NCI-H460 (cell line): ENCODE measurements around the gene FARSA. TPM values are rescaled to one million over a fixed set of nuclear protein-coding genes. Genes with fewer than 3 reads are reported as not detected.
"Not testable (repeated sequence)": the region's sequence is repeated elsewhere in the genome, so short reads cannot be mapped to it uniquely, and the experiment has no call there.

Source experiments
- DNase-seq: peaks from one replicate; pipeline ENCODE4 v3.0.0-alpha.2; 2016; ENCODE audit warnings: low read depth; ENCODE audit errors: extremely low read depth
- total RNA-seq: library from RNA; depleted of rRNA; stranded (reverse); fragments of >200 nt; shearing (Covaris generic); gene quantifications from 2 replicates; pipeline ENCODE4 v1.2.3, GENCODE V29; 2014

The FARSA gene
- total RNA-seq, 1 experiment from 2014 or later: 45.7 TPM

- DNase-seq: no peak
Measured at GRCh38 chr19:12938779-12939601, 5.5 kb upstream of the FARSA start.

DNA sequence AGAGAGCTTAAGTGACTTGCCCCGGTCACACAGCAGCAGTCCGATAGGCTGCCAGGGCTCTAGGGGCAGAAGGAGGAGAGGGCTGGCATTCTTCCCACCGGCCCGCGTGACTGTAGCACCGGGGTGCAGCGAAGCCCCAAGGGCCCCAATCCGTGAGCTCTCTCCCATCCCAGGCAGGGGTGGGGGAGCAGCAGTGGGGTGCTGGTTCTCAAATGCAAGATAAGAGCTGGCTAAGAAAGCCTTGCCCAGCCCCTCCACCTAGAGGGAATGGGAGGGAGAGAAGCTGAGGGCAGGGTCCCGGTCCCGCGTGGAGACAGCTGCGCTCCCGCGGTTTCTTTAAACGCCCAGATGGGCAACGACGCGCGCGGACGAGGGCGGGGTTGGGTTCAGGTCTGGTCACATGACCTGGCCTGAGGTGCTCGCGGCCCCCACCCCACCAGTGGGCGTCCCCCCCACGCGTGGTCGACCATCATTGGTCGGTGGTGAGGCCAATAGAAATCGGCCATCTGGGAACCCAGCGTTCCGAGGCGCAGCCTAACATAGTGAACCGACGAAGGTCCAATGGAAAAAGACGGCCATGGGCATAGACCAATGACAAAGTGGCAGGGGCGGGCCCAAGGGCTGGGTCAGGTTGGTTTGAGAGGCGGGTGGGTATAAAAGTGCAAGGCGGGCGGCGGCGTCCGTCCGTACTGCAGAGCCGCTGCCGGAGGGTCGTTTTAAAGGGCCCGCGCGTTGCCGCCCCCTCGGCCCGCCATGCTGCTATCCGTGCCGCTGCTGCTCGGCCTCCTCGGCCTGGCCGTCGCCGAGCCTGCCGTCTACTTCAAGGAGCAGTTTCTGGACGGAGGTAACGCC lies 4.6 kb upstream of the FARSA start, which contains the start of gene CALR:
TSS of gene CALR (plus strand) at position 683 of the 852 bp plus-strand sequence. CDS start at position 754, 71 bp downstream.
- DNase-seq: peak; percentile 97

GRCh38 chr19:12937093-12937926 lies 3.8 kb upstream of the FARSA start:
- DNase-seq: no peak

DNA sequence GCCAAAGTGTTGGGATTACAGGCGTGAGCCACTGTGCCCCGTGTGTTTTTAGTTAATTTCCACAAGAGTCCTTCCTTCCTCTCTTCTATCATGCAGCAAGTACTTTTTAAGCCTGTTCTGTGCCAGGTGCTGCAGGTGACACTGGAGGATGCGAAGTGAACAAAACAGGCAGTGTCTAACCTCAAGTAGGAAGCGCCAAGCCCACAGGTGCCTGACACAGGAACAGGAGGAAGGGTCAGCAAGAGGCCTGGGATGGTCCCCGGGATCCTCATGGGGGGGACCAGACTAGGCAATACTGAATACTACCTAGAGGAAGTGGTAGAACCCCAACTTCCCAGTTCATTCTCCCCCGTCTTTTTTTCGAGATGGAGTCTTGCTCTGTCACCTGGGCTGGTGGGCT lies 3.1 kb upstream of the FARSA start:
- no peak for DNase-seq

DNA sequence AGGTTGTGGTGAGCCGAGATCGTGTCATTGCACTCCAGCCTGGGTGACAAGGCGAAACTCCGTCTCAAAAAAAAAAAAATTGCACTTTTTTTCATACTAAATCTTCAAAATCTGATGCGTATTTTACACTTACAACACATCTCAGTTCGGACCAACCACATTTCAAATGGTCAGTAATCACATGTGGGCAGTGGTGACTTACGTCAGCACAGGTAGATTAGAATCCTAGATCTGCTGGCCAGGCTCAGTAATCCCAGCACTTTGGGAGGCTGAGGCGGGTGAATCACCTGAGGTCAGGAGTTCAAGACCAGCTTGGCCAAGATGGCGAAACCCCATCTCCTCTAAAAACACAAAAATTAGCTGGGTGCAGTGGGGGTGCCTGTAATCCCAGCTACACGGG lies 1.6 kb upstream of the FARSA start:
- DNase-seq: no peak

DNA sequence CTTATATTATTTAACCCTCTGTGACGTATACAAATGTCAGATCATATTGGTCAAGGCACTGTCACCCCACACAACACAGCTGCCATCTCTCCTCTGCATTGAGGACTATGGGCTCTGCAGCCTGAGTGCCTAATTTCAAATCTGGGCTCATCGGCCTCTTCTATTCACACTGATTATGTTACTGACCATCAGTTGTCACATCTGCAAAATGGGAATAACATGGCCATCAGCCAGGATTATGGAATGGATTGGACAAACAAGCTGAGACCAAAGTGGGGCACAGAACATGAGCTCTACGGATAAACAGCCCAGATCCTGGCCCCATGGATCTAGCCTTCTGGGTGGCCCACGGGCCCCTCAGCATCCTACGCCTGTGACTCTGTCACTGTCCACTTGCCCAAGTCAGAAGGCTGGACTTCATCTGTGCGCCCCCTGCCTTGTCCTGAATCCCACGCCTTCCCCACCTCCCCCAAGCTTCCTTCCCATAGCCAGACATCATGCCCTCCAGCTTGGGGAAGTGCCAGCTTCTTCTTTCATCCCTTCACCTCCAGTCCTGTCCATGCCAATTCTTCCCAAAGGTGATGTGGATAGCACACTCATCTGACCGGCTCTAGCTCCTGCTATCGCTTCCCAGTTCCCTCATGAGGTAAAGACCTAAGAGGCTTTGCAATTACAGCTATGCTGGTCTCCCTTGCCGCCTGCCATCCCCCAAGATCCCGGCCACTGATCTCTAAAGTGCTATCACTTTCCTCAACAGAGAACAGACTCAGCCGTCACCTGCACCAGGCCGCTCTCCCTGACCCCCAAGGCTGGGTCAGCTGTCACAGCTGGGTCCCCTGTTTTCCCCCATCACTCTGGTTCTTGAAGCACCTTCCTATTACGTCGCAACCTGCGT lies 872 bp downstream of the FARSA start:
- no peak for DNase-seq

DNA sequence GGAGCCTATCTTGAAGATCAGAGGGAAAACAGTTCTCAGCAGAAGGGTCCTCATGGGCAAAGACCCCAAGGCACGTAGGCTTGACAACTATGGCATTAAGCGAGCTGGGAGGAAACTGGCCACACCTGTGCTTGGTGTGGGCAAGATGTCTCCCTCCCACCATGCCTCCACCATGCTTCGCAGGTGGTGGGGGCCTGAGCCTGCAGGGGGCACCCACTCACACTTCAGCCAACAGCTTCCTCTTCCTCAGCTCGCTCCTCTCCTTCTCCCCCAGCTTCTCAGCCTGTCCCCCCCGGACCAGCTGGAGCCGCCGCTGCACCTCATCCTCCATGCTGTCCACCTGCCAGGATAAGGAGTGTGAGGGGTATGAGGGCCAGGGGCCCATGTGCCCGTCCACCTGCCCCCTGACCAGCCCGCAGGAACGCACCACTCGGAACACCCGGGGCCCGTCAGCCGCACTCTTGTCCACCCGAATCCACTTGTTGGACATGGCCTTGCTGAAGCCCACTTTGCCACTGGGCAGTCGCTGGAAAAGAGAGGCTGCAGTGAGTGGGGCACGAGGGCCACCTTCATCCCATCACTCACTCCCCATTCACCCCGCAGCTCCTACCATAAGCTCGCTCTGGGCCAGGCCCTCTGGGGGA lies 3.4 kb downstream of the FARSA start:
- DNase-seq: no peak

GRCh38 chr19:12924621-12925310 lies 8.7 kb downstream of the FARSA start:
- no peak for DNase-seq

GRCh38 chr19:12922959-12923358 lies 10.6 kb downstream of the FARSA start:
- DNase-seq: no peak

DNA sequence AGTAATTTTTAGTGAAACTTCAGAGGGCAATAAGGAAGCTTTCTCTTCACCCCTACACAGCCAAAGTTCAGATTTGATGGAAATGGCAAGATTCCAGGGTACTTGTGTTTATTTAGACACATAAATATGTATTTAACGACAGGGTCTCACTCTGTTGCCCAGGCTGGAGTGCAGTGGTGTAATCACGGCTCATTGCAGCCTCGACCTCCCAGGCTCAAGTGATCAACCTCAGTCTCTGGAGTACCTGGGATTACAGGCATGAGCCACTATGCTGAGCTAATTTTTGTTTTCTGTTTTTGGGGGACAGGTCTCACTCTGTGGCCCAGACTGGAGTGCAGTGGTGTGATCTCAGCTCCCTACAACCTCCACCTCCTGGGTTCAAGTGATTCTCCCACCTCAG lies 12.5 kb downstream of the FARSA start:
- no peak for DNase-seq

DNA sequence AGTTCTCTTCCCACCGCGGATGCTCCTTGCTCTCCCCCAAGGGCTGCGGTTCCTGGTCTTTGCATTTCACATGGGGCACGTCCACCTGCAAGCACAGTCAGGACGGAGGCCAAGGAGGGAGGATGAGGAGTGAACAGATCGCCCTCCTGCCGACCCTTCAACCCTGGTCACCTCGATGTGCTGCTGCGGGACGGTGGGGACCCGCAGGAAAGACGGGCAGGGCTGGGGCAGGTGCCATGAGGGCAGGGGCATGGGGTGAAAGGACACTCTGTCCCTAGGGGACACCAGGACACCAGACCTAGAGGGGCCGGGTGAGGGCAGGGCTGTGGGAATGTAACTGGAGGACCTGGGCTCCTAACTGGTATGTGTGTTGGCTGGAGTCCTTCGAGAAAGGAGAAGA lies 15.3 kb downstream of the FARSA start:
- no peak for DNase-seq

DNA sequence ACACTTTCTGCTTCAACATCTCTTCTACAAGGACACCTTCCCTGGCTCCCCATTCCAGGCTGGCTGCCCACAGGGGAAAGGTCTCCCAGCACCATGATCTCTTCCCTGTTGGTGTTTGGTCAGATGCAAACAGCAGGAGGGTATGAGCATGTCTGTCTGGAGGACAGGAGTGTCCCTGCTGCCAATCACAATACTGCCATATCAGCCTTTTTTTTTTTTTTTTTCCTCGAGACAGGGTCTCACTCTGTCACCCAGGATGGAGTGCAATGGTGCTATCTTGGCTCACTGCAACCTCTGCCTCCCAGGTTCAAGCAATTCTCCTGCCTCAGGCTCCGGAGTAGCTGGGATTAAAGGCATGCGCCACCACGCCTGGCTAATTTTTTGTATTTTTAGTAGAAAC lies 17.7 kb downstream of the FARSA start:
- DNase-seq: not testable (repeated sequence)

DNA sequence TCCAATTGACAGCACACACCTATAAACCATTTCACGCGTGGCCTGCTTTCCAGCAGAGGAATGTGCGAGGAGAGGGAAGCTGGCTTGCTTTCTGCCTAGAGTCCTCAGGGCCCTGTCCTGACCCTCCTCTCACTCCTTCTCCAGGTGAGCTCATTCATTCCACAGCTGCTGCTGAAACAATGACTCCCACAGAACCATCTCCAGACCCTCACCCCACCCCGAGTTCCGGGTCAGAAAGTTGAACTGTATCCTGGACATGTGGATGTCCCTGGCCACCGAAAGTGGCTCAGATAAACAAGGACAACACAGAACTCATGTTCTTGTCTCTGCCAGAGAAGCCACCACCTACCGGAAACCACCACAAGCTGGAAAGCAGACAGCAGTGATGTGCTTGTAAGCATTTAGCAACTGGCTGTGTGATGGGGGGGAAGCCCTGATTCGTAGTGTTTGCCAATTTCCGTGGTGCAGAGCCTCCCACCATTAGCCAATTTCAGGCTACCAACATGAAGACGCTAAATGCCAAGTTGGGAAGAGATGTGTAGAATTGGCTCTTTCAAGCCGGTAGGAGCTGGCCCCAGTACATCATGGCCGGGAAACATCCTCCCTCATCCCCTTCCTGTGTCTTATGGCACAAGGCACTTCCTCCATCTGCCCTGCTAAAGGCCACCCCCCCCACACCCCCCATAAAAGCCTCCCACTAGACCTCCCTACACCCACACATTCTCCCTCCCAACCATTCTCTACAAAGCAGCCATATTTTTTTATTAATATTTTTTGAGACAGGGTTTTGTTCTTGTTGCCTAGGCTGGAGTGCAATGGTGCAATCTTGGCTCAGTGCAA lies 19.4 kb downstream of the FARSA start:
- DNase-seq: no peak

DNA sequence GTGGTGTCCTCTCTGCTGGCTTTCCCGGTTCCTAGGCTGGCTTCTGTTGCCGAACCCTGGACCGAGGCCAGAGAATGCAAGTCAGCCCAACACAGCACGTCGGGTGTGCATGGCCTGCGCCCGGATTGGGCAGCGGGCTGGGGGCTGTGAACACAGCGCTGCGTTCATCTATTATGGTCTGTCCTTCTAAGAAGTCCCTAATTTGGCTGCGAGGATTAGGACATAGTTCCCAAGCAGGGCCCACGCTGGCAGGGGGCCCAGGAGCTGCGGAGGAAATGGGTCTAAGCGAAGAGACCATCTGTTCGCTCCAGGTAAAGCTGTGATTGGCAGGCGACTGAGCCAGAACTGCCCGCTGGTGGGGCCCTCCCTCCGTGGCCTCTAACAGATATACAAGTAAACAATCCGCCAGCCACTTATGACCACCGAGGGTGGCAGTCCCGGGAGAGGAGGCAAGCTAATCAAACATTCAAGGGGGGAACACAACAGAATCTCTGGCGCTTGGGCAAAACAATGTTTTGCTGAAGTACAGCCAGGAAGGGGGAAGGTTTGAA lies 20.4 kb downstream of the FARSA start:
- DNase-seq: no peak

DNA sequence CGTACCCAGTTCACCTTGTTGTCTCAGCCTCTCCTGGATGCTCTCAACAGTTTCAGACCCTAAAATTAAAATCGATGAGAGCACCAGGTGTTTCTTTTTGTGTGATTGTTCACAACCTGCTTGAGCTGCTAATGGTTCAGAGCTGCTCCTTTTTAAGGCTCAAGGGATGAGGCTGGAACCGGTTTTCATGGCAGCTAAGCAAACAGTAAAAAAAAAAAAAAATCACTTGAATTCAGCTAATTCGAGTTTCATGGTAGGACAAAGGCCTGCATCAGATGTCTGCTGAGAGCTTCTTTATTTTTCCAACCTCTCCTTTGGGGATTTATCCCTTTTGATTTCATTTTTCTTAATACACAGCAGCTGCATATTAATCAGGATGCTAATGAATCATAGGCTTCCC lies 20.9 kb downstream of the FARSA start:
- no peak for DNase-seq

- DNase-seq: no peak
Measured at GRCh38 chr19:12907166-12907565, 26.3 kb downstream of the FARSA start.

DNA sequence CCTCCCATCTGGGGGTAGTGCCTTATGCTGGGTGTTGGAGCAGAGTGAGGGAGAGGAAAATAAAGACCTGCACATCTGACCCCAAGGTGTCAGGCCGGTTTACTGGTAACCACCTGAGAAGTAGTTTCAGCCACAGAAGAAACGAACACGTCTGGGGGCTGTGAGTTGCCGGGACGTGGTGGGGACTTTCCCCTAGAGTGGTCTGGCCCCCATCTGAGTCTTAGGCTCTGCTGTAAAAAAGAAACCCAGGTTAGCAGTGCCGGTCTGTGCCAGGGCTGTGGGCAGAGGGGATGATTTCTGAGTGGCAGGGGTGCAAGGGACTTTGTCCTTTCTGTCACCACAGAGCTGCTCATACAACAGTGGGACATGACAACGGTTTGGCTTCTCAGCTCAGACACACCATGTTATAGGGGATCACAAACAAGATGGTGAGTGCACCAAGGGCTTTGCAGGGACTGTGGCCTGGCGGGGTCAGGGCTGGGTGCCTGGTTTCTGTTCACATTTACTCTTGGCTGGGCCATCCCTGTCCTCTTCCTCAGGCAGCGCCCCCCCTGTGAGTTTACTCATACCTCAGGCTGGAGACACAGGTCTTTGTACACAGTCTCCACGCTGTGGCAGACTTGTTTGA lies 33.5 kb downstream of the FARSA start:
- no peak for DNase-seq
